HG03442 (cell line): ENCODE results near the gene KRT3.
"Not testable (repeated sequence)": the region's sequence is repeated elsewhere in the genome, so short reads cannot be mapped to it uniquely, and the experiment has no call there.

Experiments
- ATAC-seq: cut with Tn5 transposase; IDR thresholded peaks from one replicate; pipeline ENCODE4 v1.9.1; 2021; ENCODE audit warnings: mild to moderate bottlenecking, moderate library complexity; ENCODE audit not compliant: unreplicated experiment

The KRT3 gene

GRCh38 chr12:52763991-52764390 lies 31.9 kb downstream of the KRT3 start:
- no peak for ATAC-seq

GRCh38 chr12:52763036-52763659 lies 32.8 kb downstream of the KRT3 start:
- ATAC-seq = no peak

GRCh38 chr12:52761802-52762201 lies 34.1 kb downstream of the KRT3 start:
- ATAC-seq = no peak

- ATAC-seq = not testable (repeated sequence)
Observed at GRCh38 chr12:52761218-52761617, 34.7 kb downstream of the KRT3 start.

- no peak for ATAC-seq
Observed at GRCh38 chr12:52760623-52761022, 35.3 kb downstream of the KRT3 start.

- no peak for ATAC-seq
Observed at GRCh38 chr12:52759695-52760094, 36.2 kb downstream of the KRT3 start.

GRCh38 chr12:52759218-52759617 lies 36.7 kb downstream of the KRT3 start:
- no peak for ATAC-seq

- no peak for ATAC-seq
Observed at GRCh38 chr12:52757449-52758176, 38.3 kb downstream of the KRT3 start.

GRCh38 chr12:52756281-52756960 lies 39.5 kb downstream of the KRT3 start:
- ATAC-seq = no peak

GRCh38 chr12:52755533-52755932 lies 40.4 kb downstream of the KRT3 start:
- no peak for ATAC-seq

GRCh38 chr12:52754135-52754534 lies 41.8 kb downstream of the KRT3 start:
- ATAC-seq = no peak

- no peak for ATAC-seq
Observed at GRCh38 chr12:52753283-52753682, 42.6 kb downstream of the KRT3 start.

GRCh38 chr12:52752516-52752915 lies 43.4 kb downstream of the KRT3 start:
- no peak for ATAC-seq

GRCh38 chr12:52751795-52752194 lies 44.1 kb downstream of the KRT3 start:
- ATAC-seq = no peak

- not testable (repeated sequence) for ATAC-seq
Observed at GRCh38 chr12:52750532-52750931, 45.4 kb downstream of the KRT3 start.

- no peak for ATAC-seq
Observed at GRCh38 chr12:52749827-52750226, 46.1 kb downstream of the KRT3 start.

GRCh38 chr12:52748578-52748977 lies 47.3 kb downstream of the KRT3 start:
- ATAC-seq = no peak

GRCh38 chr12:52745554-52745953 lies 50.4 kb downstream of the KRT3 start:
- no peak for ATAC-seq

GRCh38 chr12:52744493-52745156 lies 51.3 kb downstream of the KRT3 start:
- no peak for ATAC-seq

GRCh38 chr12:52742822-52743457 lies 53.0 kb downstream of the KRT3 start:
- no peak for ATAC-seq

- ATAC-seq = no peak
Observed at GRCh38 chr12:52742196-52742580, 53.7 kb downstream of the KRT3 start.
